Kidney (tissue), 14 donors: ENCODE results near the gene FAM107B. TPM values are rescaled to one million over a fixed set of nuclear protein-coding genes. Genes with fewer than 3 reads are reported as not detected.

Experiments used
- DNase-seq, 5 donors: peaks; one replicate each; pipeline ENCODE4 v3.0.0-alpha.2; 2013 to 2020
- FAIRE-seq: peaks from 2 replicates; lab custom pipeline; 2012; peaks lifted over from hg19 to GRCh38; lab: Jason Lieb, UNC
- H3K27ac ChIP-seq, 2 donors: one replicate each; pipeline ENCODE4 v1.7.0; 2013; ENCODE audit warnings: low read depth in 2 of 2, low read length in 2 of 2, inconsistent platforms in 1 of 2
- H3K27me3 ChIP-seq: one replicate; pipeline ENCODE4 v1.7.1; 2013; ENCODE audit warnings: low read length, inconsistent platforms; ENCODE audit not compliant: control insufficient read depth, insufficient read depth
- H3K36me3 ChIP-seq, 3 donors: one replicate each; pipeline versions ENCODE4 v1.7.0 to v1.7.1; 2013; ENCODE audit warnings: low read length in 3 of 3, control low read depth in 1 of 3, inconsistent platforms in 1 of 3; ENCODE audit not compliant: insufficient read depth in 3 of 3, control insufficient read depth in 2 of 3
- H3K4me1 ChIP-seq, 3 donors: one replicate each; pipeline versions ENCODE4 v1.7.0 to v1.7.1; 2013; ENCODE audit warnings: low read length in 3 of 3, inconsistent platforms in 1 of 3, low read depth in 1 of 3; ENCODE audit not compliant: control insufficient read depth in 2 of 3, insufficient read depth in 2 of 3
- H3K4me3 ChIP-seq, 3 donors: one replicate each; pipeline versions ENCODE4 v1.7.0 to v1.8.1; 2013; ENCODE audit warnings: low read length in 3 of 3, control low read depth in 1 of 3, inconsistent platforms in 1 of 3
- H3K9ac ChIP-seq, 3 donors: one replicate each; pipeline versions ENCODE4 v1.7.0 to v1.7.1; 2013; ENCODE audit warnings: low read length in 3 of 3, control low read depth in 1 of 3, inconsistent platforms in 1 of 3
- H3K9me3 ChIP-seq, 3 donors: one replicate each; pipeline versions ENCODE4 v1.7.0 to v1.7.1; 2013; ENCODE audit warnings: low read length in 3 of 3, control low read depth in 1 of 3, inconsistent platforms in 1 of 3; ENCODE audit not compliant: control insufficient read depth in 2 of 3, insufficient read depth in 1 of 3
- CTCF ChIP-seq: IDR thresholded peaks from 3 replicates; pipeline ENCODE4 v1.5.1; 2012; ENCODE audit warnings: mild to moderate bottlenecking, moderate library complexity, borderline replicate concordance; ENCODE audit not compliant: insufficient read depth; ENCODE audit errors: extremely low read depth
- intact Hi-C: fragments of 100-400 bp; cut with DNase I; formaldehyde crosslinking; loops from one replicate; pipeline ENCODE4 v1.11.1; 2022
- polyA plus RNA-seq: library from polyadenylated mRNA; stranded (reverse); fragments of 350-450 nt; fragmentation: Illumina TruSeq; extraction: RNeasy Lipid Tissue Mini Kit (QIAGEN cat#74804); gene quantifications from one replicate; pipeline ENCODE4 v1.2.3, GENCODE V29; 2014; ENCODE audit warnings: low read depth, low replicate concordance; ENCODE audit not compliant: insufficient read depth
- total RNA-seq: library from RNA; stranded (reverse); fragmentation: NEBNext Ultra II Directional; extraction: Animal tissue kit (Norgen Biotek cat#: 25700); gene quantifications from one replicate; pipeline ENCODE4 v1.2.1, GENCODE V29; 2021
- donor health status: control.
- donor health status: control.
- donor health status: control.
- donor health status: control.
- donor health status: control.
- donor health status: DM: yes; HTN: yes; CAD: no.
- donor health status: Normal renal cell carcinoma (clear cell type).

FAM107B gene
- total and polyA plus RNA-seq, 2 donors from 2014 or later: 105 to 122 TPM

DNA sequence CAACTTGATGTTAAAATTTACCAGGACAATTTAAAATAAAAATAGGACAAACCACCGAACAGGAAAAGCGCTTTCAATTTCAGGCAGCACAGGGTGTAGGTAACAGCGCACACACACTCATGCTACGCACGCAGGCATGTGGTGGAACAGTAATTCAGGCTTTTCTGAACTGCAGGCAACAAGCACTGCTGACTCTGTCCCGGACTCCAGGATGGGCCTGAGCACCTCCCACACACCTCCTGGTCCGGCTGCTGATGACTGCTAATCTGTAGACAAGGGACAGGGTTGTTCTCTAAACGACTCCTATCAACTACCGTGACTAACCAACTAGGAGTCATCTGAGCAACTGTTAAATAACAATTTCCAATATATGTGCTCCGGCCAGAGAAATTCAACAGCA lies 251.4 kb downstream of the FAM107B start:
- Histone ChIP-seq H3K4me3 (no peak overlapping the region), H3K27ac (no peak overlapping the region), H3K27me3 (no peaks in the 10 kb centered on the region), H3K36me3 (peaks cover 2 to 38% (median 10%) of the 10 kb centered on the region in 3 donors), H3K9ac (no peak overlapping the region), H3K4me1 (no peaks in the 10 kb centered on the region), H3K9me3 (no peaks in the 10 kb centered on the region)
- FAIRE-seq (no peak), DNase-seq (peak in 3 of 5 donors; percentile 18 to 62 (median 48))
- intact Hi-C loops: no loop called here
- no peak for TF ChIP-seq CTCF

GRCh38 chr10:14519785-14520184 lies 254.9 kb downstream of the FAM107B start:
- no peak for FAIRE-seq
- H3K27ac ChIP-seq: no peak overlapping the region
- no peak overlapping the region for H3K4me3 ChIP-seq
- no peaks in the 10 kb centered on the region for H3K4me1 ChIP-seq
- no peaks in the 10 kb centered on the region for H3K27me3 ChIP-seq
- no peak for TF ChIP-seq CTCF
- intact Hi-C loops: no loop called here
- no peak overlapping the region for H3K9ac ChIP-seq
- peaks cover 2 to 39% (median 12%) of the 10 kb centered on the region in 3 donors for H3K36me3 ChIP-seq
- no peaks in the 10 kb centered on the region for H3K9me3 ChIP-seq
- no peak for DNase-seq

DNA sequence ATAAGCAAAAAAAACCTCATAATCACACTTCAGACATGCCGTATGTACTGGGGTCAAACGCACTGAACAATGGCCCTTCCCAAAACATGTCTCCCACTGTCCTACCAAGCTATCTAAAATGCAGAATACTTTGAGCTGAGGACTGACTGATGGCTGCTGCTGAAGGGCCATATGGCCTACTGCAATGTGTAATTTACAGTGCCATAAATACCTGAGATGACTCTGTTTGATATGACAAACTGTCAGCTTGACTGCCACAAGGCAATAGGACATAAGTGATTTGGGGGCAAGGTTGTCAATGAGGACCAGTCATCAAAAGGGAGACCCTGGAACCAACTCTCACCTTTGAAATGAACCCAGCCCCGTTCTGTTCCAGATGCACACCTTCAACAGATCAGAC lies 256.5 kb downstream of the FAM107B start:
- Histone ChIP-seq H3K9ac (no peak overlapping the region), H3K4me3 (no peak overlapping the region), H3K9me3 (no peaks in the 10 kb centered on the region), H3K4me1 (no peaks in the 10 kb centered on the region), H3K27ac (no peak overlapping the region), H3K36me3 (peaks cover 2 to 39% (median 12%) of the 10 kb centered on the region in 3 donors), H3K27me3 (no peaks in the 10 kb centered on the region)
- DNase-seq (no peak), FAIRE-seq (no peak)
- TF ChIP-seq CTCF: no peak
- intact Hi-C loops: no loop called here

- no peak overlapping the region for H3K27ac ChIP-seq
- H3K27me3 ChIP-seq: no peaks in the 10 kb centered on the region
- FAIRE-seq (no peak), DNase-seq (no peak)
- intact Hi-C loops: no loop called here
- H3K36me3 ChIP-seq: peaks cover 0 to 2% (median under 1%) of the 10 kb centered on the region in 3 donors
- no peaks in the 10 kb centered on the region for H3K4me1 ChIP-seq
- no peak overlapping the region for H3K4me3 ChIP-seq
- H3K9me3 ChIP-seq: no peaks in the 10 kb centered on the region
- TF ChIP-seq CTCF: no peak
- no peak overlapping the region for H3K9ac ChIP-seq
These were observed 261.6 kb downstream of the FAM107B start for GRCh38 chr10:14513123-14513522.
